ENCODE data around the gene UQCC2. TPM values are rescaled to one million over a fixed set of nuclear protein-coding genes. Genes with fewer than 3 reads are reported as not detected.

Gene UQCC2
- total and polyA plus RNA-seq, 4 donors = 6.8 to 75.9 (median 22.4) TPM

GRCh38 chr6:33735216-33735615, 23.7 kb upstream of the UQCC2 start (continued):
- no peak for TF ChIP-seq MAX (IDR thresholded peaks at IDR 0.05)
- no peak for TF ChIP-seq ZBTB33 (IDR thresholded peaks at IDR 0.05)
- TF ChIP-seq GABPA (IDR thresholded peaks at IDR 0.05 in 1 of 2, conservative IDR thresholded peaks at IDR 0.05 in 1 of 2) = no peak

- no peak for DNase-seq (ENCODE audit: low spot score)
- Histone ChIP-seq H3K4me1 (ENCODE audit: control insufficient read depth in 4 of 4, insufficient read depth in 4 of 4, low read length in 3 of 4) (peaks cover 0 to 17% (median 5%) of the 10 kb centered on the region in 4 donors), H3K9me3 (ENCODE audit: control insufficient read depth in 4 of 4, low read length in 3 of 4) (no peaks in the 10 kb centered on the region), H3K4me3 (ENCODE audit: low read depth in 1 of 3, low read length in 3 of 3) (no peak overlapping the region), H3K9ac (ENCODE audit: low read depth in 1 of 2, low read length in 2 of 2) (no peak overlapping the region), H3K27ac (ENCODE audit: low read depth in 1 of 2, low read length in 2 of 2) (no peak overlapping the region), H3K27me3 (ENCODE audit: control insufficient read depth in 4 of 4, insufficient read depth in 4 of 4, low read length in 3 of 4) (no peaks in the 10 kb centered on the region), H3K36me3 (ENCODE audit: control insufficient read depth in 4 of 4, insufficient read depth in 3 of 4, low read depth in 1 of 4, low read length in 3 of 4) (no peaks in the 10 kb centered on the region)
- TF ChIP-seq MAX (IDR thresholded peaks at IDR 0.05) (no peak), GABPA (IDR thresholded peaks at IDR 0.05 in 1 of 2, conservative IDR thresholded peaks at IDR 0.05 in 1 of 2) (no peak), TAF1 (conservative IDR thresholded peaks at IDR 0.05) (no peak), JUND (IDR thresholded peaks at IDR 0.05) (no peak), NR2F2 (IDR thresholded peaks at IDR 0.05) (no peak), YY1 (IDR thresholded peaks at IDR 0.05) (no peak), HNF4G (IDR thresholded peaks at IDR 0.05) (no peak), FOXA1 (IDR thresholded peaks at IDR 0.05) (no peak), HNF4A (conservative IDR thresholded peaks at IDR 0.05) (no peak), CTCF (IDR thresholded peaks at IDR 0.05; ENCODE audit: low read depth, low read length, missing input control) (no peak), ZBTB33 (IDR thresholded peaks at IDR 0.05) (no peak), RAD21 (IDR thresholded peaks at IDR 0.05) (no peak), FOXA2 (IDR thresholded peaks at IDR 0.05) (no peak), SP1 (IDR thresholded peaks at IDR 0.05) (no peak), EGR1 (IDR thresholded peaks at IDR 0.05; ENCODE audit: low read depth in 2 of 2) (no peak), REST (IDR thresholded peaks at IDR 0.05) (no peak), ATF3 (IDR thresholded peaks at IDR 0.05) (no peak), RXRA (IDR thresholded peaks at IDR 0.05) (no peak)
- WGBS = 96% methylated on average over 8 of the region's 8 CpGs
Observed at GRCh38 chr6:33733709-33734007, 22.2 kb upstream of the UQCC2 start.

Measured in liver (tissue), 9 donors.